ENCODE measurements around the gene MID1.

The MID1 gene

GRCh38 chrX:10577853-10578252 is 42.5 kb downstream of the MID1 start:
- TF ChIP-seq POLR2A (IDR thresholded peaks at IDR 0.05; ENCODE audit: low read length) (no peak), GATA1 (IDR thresholded peaks at IDR 0.05; ENCODE audit: low read depth, low read length) (no peak)
- peak in 1 of 2 experiments; percentile 7 for DNase-seq

GRCh38 chrX:10576777-10577447 is 43.5 kb downstream of the MID1 start:
- no peak for DNase-seq
- TF ChIP-seq POLR2A (IDR thresholded peaks at IDR 0.05; ENCODE audit: low read length), result no peak
- no peak for TF ChIP-seq GATA1 (IDR thresholded peaks at IDR 0.05; ENCODE audit: low read depth, low read length)

- DNase-seq, result no peak
- no peak for TF ChIP-seq GATA1 (IDR thresholded peaks at IDR 0.05; ENCODE audit: low read depth, low read length)
- TF ChIP-seq POLR2A (IDR thresholded peaks at IDR 0.05; ENCODE audit: low read length), result no peak
Observed at GRCh38 chrX:10576186-10576585, 44.2 kb downstream of the MID1 start.

- no peak for DNase-seq
Observed at GRCh38 chrX:10574663-10575062, 45.7 kb downstream of the MID1 start.

DNA sequence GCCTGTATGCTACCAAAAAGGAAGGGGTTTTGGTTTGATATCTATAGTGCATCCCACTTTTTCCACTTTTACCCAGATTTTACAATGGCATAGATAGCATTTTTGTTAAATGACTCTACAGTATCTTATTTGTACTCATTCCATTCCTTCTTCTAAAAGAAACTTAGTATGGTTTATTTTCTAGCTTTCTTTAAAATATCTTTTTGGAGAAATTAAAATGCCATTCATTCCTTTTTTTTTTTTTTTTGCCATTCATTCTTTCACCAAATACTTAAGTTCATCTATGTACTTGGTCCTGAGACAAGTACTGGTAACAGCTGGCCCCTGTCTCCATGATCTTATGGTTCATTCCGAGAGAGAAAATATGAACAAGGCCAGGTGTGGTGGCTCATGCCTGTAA is 49.1 kb downstream of the MID1 start:
- DNase-seq, result no peak
- TF ChIP-seq GATA1 (IDR thresholded peaks at IDR 0.05; ENCODE audit: low read depth, low read length) (no peak), POLR2A (IDR thresholded peaks at IDR 0.05; ENCODE audit: low read length) (no peak)

More at GRCh38 chrX:10574663-10575062, 45.7 kb downstream of the MID1 start:
- TF ChIP-seq POLR2A (IDR thresholded peaks at IDR 0.05; ENCODE audit: low read length) (no peak), GATA1 (IDR thresholded peaks at IDR 0.05; ENCODE audit: low read depth, low read length) (no peak)

DNA sequence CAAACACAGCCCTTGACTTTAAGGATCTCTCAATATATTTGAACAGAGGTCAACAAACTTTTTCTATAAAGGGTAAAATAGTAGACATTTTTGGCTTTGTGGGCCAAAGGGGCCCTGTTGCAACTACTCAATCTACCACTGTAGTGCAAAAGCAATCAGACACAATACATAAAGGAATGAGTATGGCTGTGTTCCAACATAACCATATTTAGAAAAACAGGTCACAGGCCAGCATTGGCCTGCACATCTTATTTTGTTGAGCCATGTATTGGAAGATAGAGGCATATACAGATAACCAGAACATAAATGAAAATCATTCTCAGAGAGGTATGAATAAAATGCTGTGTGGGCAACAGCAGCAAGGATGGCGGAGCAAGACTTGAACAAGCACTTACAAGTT is 49.8 kb downstream of the MID1 start:
- TF ChIP-seq POLR2A (IDR thresholded peaks at IDR 0.05; ENCODE audit: low read length), result no peak
- TF ChIP-seq GATA1 (IDR thresholded peaks at IDR 0.05; ENCODE audit: low read depth, low read length), result no peak
- no peak for DNase-seq

- TF ChIP-seq POLR2A (IDR thresholded peaks at IDR 0.05; ENCODE audit: low read length) (no peak), GATA1 (IDR thresholded peaks at IDR 0.05; ENCODE audit: low read depth, low read length) (no peak)
- no peak for DNase-seq
Observed at GRCh38 chrX:10569946-10570345, 50.4 kb downstream of the MID1 start.

DNA sequence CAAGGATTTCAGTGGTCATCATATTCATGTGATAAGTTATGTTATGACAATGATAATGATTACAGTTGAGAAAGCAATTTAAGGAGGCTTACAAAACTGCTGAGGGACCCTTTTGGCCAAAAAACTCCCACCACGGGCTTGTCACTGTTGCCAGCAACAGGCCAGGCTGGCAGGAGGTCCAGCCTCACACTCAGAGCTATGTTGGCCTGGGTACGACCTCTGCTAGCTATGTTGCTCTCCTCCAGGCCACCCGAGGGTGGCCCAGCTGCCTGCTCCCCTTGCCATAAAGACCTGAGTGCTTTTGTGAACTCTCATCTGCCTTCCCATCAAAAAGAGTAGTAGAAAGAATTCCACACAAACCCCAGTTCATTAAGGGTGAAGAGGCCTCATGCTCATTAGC is 52.0 kb downstream of the MID1 start:
- DNase-seq, result no peak
- no peak for TF ChIP-seq GATA1 (IDR thresholded peaks at IDR 0.05; ENCODE audit: low read depth, low read length)
- no peak for TF ChIP-seq POLR2A (IDR thresholded peaks at IDR 0.05; ENCODE audit: low read length)

DNA sequence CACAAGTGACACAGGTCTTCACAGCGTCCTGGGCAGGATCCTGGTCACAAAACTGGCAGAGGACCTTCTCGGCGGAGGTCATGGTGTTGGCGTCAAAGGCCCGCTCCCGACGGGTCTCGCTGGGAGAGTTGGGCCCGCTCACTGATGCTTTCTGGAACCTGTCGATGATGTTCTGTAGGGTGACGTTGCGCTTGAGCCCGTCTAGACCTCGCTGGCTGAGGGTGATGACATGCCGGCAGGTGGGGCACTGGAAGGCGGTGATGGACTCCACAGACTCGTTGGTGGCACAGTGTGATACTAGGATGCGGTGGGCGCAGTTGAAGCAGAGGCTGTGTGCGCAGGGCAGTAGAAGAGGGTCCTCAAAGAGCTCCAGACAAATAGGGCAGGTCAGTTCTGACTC is 53.2 kb downstream of the MID1 start:
- TF ChIP-seq POLR2A (IDR thresholded peaks at IDR 0.05; ENCODE audit: low read length), result no peak
- no peak for TF ChIP-seq GATA1 (IDR thresholded peaks at IDR 0.05; ENCODE audit: low read depth, low read length)
- no peak for DNase-seq

DNA sequence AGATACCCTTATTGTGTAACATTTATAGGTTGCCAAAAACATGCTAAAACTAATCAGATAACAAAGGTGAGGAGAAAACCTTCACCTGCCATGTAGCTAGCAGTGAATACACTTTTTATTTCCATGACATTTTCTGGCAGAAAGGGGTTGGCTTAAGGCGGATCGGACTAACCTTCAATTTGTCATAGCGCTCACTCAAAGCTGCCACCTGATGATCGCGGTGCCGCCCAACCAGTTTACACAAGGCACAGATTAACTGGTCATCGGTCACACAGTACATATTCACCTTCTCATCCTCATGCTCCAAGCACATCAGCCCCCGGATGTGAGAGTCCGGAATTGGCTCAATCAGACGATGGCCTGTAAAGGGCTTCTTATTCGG is 53.7 kb downstream of the MID1 start:
- no peak for DNase-seq
- TF ChIP-seq GATA1 (IDR thresholded peaks at IDR 0.05; ENCODE audit: low read depth, low read length) (no peak), POLR2A (IDR thresholded peaks at IDR 0.05; ENCODE audit: low read length) (no peak)

DNA sequence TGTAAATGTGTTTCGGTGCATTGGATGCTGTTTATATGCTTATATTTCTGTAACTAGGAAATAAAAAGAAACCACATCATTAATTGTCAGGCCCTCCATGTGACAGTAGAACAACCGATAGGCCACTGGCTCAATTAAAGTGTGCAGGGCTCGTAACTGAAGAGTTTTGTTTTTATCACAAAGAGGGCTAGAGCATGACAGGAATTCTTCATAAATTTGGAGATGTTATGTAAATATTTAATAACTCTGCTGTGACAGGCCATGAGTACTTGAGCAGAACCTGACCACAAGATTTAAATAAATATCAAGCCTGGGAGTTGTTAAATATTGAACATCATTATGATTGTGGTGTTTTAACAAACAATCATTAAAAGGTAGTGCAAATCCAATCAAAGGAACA is 55.9 kb downstream of the MID1 start:
- no peak for DNase-seq
- no peak for TF ChIP-seq GATA1 (IDR thresholded peaks at IDR 0.05; ENCODE audit: low read depth, low read length)
- no peak for TF ChIP-seq POLR2A (IDR thresholded peaks at IDR 0.05; ENCODE audit: low read length)

DNA sequence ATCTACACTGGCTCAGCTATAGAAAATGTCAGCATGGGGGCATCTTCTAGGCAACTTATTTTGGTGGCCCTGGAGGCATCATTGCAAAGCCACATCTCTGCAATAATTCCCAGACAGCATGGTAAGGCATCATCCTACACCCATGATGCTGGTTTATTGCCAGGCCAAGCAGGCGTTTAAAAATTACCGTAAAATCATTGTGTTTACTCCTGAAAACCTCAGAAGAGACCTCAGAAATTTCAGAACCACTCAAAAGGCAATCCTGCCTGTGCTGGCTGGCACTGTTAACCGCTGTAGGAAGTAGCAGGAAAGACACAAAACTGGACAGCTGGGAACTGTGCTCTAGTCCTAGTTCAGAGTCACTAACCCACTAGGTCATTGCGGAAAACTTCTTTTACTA is 63.2 kb downstream of the MID1 start:
- no peak for DNase-seq
- TF ChIP-seq POLR2A (IDR thresholded peaks at IDR 0.05; ENCODE audit: low read length) (no peak), GATA1 (IDR thresholded peaks at IDR 0.05; ENCODE audit: low read depth, low read length) (no peak)

DNA sequence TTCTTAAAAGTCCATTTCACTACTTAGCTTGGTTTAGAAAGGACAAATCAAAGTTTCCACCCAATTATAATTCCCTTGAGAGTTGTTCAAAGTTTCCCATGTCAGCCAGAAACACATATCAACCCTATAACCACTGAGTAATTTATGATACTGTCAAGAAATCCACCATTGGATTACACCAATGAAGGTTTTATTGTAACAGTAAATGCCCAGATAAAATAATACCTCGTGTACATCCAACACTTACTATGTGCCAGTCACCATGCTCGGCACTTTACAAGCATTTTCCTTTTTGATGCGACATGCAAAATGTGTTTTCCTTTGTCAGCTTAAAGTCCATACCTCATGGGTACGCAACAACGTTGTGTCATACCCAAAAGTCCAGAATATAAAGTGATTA is 64.0 kb downstream of the MID1 start:
- DNase-seq, result no peak
- TF ChIP-seq GATA1 (IDR thresholded peaks at IDR 0.05; ENCODE audit: low read depth, low read length) (no peak), POLR2A (IDR thresholded peaks at IDR 0.05; ENCODE audit: low read length) (no peak)

DNA sequence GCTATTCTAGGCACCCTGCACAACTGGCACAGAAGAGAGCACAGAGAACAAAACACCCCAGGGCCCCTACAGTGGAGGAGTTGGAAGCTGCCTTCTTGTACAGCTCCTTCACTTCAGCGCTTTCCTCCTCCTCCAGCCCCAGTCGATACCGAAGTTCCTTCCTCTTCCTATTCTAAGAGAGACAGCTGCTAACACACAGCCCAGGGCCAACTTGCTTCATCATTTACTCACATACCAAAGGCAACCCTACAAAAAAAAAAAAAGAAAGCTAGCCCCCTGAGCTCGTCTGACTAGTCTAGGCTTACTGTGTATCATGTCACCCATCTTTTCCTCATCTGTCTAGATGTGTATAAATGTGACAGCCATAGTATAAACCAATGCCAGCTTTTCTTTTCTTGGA is 64.5 kb downstream of the MID1 start:
- no peak for DNase-seq

DNA sequence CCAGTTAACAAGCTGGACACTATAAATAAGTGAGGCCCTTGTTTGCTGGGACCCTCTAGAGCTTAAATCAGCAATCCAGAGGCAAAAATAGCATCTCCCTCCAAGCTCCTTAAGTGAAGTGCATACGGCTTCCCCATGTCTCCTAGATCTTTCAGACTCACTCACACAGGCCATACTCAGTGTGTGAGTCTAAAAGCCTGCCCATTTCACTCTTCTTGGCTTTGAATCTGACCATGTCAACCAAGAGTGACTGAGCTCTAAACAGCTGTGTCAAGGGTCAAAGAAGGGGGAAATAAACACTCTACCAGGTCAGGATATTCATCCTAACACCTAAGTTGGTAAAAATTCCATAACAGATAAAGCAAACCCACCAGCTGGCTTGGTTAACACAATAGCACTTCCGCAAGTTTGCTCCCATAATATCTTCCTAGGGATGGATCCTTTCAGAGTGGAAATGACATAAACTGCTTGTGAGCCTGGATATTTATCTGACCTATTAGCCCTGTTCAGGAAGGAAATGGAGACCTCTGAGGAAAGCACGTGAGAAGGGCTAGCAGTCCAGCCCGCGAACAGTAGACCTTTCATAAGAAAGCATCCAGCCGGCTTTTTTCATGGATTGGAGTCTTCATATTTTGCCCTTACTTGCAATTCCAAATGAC is 65.6 kb downstream of the MID1 start:
- no peak for TF ChIP-seq GATA1 (IDR thresholded peaks at IDR 0.05; ENCODE audit: low read depth, low read length)
- no peak for TF ChIP-seq POLR2A (IDR thresholded peaks at IDR 0.05; ENCODE audit: low read length)

More for the DNA sequence above, 64.5 kb downstream of the MID1 start:
- TF ChIP-seq POLR2A (IDR thresholded peaks at IDR 0.05; ENCODE audit: low read length) (no peak), GATA1 (IDR thresholded peaks at IDR 0.05; ENCODE audit: low read depth, low read length) (no peak)

More for the DNA sequence above, 65.6 kb downstream of the MID1 start:
- DNase-seq, result no peak

Measured in erythroblast (primary cell).